Mucosa of descending colon (tissue), 3 donors: ENCODE results near the gene GDAP2. TPM values are rescaled to one million over a fixed set of nuclear protein-coding genes. Genes with fewer than 3 reads are reported as not detected.

Experiments used
- ATAC-seq: fragments of 200-7000 bp; cut with Tn5 transposase; one replicate; pipeline ENCODE4 v1.9.1; 2020; ENCODE audit warnings: mild to moderate bottlenecking, moderate library complexity
- DNase-seq, 3 donors: peaks; one replicate each; pipeline ENCODE4 v3.0.0-alpha.2; 2020
- H3K36me3 ChIP-seq: fragments of 200-600 bp; one replicate; pipeline ENCODE4 v1.8.0; 2021; ENCODE audit warnings: low read depth, mild to moderate bottlenecking
- H3K4me1 ChIP-seq: fragments of 200-600 bp; one replicate; pipeline ENCODE4 v1.8.0; 2021; ENCODE audit warnings: low read depth, mild to moderate bottlenecking
- H3K4me3 ChIP-seq: fragments of 200-600 bp; one replicate; pipeline ENCODE4 v1.8.0; 2021; ENCODE audit warnings: mild to moderate bottlenecking
- H3K9me3 ChIP-seq: fragments of 200-600 bp; one replicate; pipeline ENCODE4 v1.8.0; 2021; ENCODE audit warnings: mild to moderate bottlenecking
- intact Hi-C, 2 donors: fragments of 100-400 bp; cut with DNase I in 1 of 2; cut with micrococcal nuclease in 1 of 2; formaldehyde crosslinking; loops; one replicate each; pipeline versions ENCODE4 v1.11.0 to v1.11.1; 2022; cut with DNase I, micrococcal nuclease
- total RNA-seq, 3 donors: library from RNA; stranded (reverse); fragmentation: NEBNext Ultra II Directional in 2 of 3; extraction: Animal tissue kit (Norgen Biotek cat#: 25700) in 2 of 3; gene quantifications; one replicate each; pipeline versions ENCODE4 v1.2.1 to v1.2.4, GENCODE V29; 2021 to 2023
- TF ChIP-seq, protein P1 (sequence below): fragments of 200-600 bp; IDR thresholded peaks from one replicate; pipeline ENCODE4 v1.8.0; 2022; ENCODE audit warnings: antibody characterized with exemption, mild to moderate bottlenecking
- donor health status: DM: no; HTN: no; CAD: no; lungs with moderate emphysema.
- donor health status: DM: no; HTN: no; CAD: no.
- donor health status: DM: no; HTN: yes; CAD: no.

The GDAP2 gene
- total RNA-seq, 3 donors from 2014 or later: 27.4 to 36.0 (median 33.5) TPM

DNA sequence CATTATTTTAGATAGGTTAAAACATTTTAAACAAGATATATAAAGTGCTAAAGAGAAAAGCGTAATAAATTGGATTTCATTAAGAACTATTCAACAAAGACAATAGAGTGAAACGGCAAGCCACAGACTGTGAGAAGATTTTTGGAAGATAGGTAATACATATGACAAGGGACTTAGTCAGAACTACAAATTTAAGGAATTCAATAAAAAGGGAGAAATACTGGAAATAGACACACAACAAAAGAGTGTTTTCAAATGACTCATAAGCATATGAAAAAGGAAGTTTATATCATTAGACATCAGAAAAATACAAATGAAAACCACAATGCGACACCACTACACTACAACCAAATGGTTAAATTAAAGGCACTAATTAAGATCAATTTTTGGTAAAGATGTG is 90.5 kb downstream of the GDAP2 start:
- DNase-seq (no peak), ATAC-seq (no peak)
- no peak overlapping the region for H3K4me3 ChIP-seq
- H3K36me3 ChIP-seq: no peaks in the 10 kb centered on the region
- TF ChIP-seq, protein P1, sequence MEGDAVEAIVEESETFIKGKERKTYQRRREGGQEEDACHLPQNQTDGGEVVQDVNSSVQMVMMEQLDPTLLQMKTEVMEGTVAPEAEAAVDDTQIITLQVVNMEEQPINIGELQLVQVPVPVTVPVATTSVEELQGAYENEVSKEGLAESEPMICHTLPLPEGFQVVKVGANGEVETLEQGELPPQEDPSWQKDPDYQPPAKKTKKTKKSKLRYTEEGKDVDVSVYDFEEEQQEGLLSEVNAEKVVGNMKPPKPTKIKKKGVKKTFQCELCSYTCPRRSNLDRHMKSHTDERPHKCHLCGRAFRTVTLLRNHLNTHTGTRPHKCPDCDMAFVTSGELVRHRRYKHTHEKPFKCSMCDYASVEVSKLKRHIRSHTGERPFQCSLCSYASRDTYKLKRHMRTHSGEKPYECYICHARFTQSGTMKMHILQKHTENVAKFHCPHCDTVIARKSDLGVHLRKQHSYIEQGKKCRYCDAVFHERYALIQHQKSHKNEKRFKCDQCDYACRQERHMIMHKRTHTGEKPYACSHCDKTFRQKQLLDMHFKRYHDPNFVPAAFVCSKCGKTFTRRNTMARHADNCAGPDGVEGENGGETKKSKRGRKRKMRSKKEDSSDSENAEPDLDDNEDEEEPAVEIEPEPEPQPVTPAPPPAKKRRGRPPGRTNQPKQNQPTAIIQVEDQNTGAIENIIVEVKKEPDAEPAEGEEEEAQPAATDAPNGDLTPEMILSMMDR: no peak
- H3K4me1 ChIP-seq: no peaks in the 10 kb centered on the region
- H3K9me3 ChIP-seq: peaks cover under 1% of the 10 kb centered on the region
- intact Hi-C loops: no loop called here

DNA sequence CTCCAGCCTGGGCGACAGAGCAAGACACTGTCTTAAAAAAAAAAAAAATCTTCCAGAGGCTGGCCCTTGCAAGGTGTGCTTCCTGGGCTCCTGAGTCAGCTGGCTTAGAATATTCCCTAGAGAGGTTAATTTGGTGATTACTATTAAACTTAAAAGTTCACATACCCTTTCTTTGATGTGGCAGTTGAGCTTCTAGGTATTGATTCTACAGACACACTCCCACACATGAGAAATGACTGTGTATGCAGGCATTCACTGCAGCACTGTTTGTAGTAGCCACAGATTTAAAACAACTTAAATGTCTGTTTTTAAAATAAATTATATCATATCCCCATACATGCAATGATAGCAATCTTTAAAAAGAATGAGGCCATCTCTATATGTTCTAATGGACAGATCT is 93.4 kb downstream of the GDAP2 start:
- Histone ChIP-seq H3K36me3 (no peaks in the 10 kb centered on the region), H3K9me3 (no peaks in the 10 kb centered on the region), H3K4me1 (no peaks in the 10 kb centered on the region), H3K4me3 (no peak overlapping the region)
- ATAC-seq: no peak
- no peak for DNase-seq
- TF ChIP-seq, protein P1: no peak
- intact Hi-C loops: no loop called here

DNA sequence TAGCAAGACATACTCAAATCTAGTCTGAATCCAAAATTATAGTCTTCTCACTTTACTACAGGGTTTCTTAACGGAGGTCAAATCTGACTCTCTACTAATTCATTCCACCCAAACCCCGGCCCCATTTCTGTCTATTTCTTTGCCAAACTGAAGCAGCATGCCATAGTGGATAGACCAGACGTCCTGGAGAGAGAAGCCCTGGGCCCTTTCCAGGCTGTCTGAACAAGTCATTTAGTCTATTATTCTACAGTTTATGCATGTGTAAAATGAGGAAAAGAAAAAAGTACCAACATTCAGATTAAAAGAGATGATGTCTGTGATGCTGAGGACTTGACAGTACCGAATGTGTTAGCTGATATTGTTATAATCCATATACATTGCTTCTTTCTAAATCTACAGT is 95.0 kb downstream of the GDAP2 start:
- H3K4me1 ChIP-seq: no peaks in the 10 kb centered on the region
- intact Hi-C loops: no loop called here
- no peaks in the 10 kb centered on the region for H3K9me3 ChIP-seq
- TF ChIP-seq, protein P1: no peak
- DNase-seq (no peak), ATAC-seq (no peak)
- H3K4me3 ChIP-seq: no peak overlapping the region
- H3K36me3 ChIP-seq: no peaks in the 10 kb centered on the region

DNA sequence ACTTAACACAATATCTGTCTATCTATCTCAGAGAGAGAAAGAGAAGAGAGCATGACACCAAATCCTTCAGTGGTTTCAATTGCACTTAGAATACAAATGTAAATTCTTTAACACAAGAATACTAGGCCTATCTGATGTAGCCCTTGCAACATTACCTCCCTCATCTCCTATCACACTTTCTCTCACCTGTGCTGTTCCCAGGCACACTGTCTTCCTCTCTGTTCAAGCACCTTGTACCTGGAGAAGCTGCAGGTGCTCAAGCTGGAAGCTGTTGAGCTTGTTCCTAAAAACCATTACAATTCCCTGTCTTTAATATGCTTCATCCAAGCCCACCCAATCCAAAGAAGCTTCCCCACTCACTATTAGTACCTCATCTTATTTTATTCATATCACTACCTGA is 97.0 kb downstream of the GDAP2 start:
- H3K36me3 ChIP-seq: no peaks in the 10 kb centered on the region
- no peaks in the 10 kb centered on the region for H3K9me3 ChIP-seq
- intact Hi-C loops: no loop called here
- no peak overlapping the region for H3K4me3 ChIP-seq
- TF ChIP-seq, protein P1: no peak
- DNase-seq (no peak), ATAC-seq (no peak)
- no peaks in the 10 kb centered on the region for H3K4me1 ChIP-seq

DNA sequence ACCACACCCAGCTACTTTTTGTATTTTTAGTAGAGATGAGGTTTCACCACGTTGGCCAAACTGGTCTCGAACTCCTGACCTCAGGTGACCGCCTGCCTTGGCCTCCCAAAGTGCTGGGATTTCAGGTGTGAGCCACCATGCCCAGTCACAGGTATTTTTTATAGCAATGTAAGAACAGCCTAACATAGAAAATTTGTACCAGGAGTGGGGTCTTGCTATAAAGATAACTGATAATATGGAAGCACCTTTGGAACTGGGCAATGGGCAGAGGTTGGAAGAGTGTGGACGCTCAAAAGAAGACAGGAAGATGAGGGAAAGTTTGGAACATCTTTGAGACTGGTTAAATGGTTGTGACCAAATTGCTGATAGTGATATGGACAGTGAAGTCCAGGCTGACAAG is 99.2 kb downstream of the GDAP2 start:
- no peak overlapping the region for H3K4me3 ChIP-seq
- H3K36me3 ChIP-seq: no peaks in the 10 kb centered on the region
- no peaks in the 10 kb centered on the region for H3K9me3 ChIP-seq
- DNase-seq (no peak), ATAC-seq (no peak)
- intact Hi-C loops: no loop called here
- TF ChIP-seq, protein P1: no peak
- no peaks in the 10 kb centered on the region for H3K4me1 ChIP-seq

DNA sequence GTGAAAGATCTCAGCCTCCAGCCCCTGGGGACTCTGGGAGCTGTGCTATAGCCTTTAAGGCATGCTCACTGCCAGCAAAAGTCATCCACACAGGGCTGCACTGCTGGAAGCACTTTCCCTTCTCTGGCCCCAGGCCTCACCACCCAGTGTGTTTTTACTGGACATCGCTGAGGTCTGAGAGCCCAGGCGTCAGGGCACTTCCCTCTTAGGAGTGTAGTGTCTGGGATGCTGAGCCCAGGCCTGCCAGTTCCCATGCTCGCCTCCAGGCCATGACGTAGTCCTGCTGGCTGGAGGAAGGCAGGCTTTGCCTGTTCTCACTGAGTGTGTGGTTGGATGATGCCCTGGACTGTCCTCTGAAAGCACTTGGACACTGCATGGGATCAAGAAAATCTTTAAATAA is 101.2 kb downstream of the GDAP2 start:
- Histone ChIP-seq H3K4me1 (no peaks in the 10 kb centered on the region), H3K4me3 (no peak overlapping the region), H3K36me3 (no peaks in the 10 kb centered on the region), H3K9me3 (no peaks in the 10 kb centered on the region)
- TF ChIP-seq, protein P1: no peak
- DNase-seq: peak in 2 of 3 donors; percentile 17 to 72
- ATAC-seq: peak; percentile 56
- intact Hi-C loops: no loop called here
